ENCODE data around the gene ARHGEF16.

DNA sequence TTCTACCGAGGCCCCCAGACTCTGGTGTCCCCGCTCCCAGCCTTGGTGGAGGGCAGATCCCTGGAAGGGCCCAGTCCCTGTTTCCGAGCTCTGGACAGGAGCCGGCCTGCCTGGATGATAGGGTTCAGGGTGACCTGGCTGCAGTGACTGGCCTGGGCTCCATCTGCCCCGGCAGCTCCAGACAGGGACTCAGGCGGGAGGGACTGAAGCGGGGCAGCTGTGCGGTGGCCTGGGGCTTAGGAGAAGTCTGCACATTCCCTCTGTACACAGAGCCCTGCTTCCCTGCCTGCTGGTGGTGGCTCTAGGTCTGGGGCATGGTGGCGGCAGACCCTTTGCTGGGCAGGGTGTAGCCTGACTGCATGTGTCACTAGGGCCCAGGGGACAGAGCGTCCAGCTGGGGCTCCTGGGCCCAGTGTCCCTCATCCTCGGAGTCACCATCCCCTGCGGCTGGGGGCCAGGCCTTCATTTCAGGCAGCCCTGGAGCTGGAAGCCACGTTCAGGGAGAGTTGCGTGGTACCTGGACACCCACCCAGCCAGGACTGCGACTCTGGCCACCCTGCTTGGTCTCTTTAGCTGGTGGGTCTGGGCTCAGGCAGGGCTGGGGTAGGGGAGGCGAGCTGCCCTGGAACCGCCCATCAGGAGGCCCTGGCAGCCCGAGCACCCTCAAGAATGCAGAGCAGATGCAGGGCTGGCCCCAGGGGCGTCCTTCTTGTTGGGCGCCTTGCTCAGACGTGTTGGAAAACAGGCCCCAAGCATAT is 9.6 kb downstream of the ARHGEF16 start:
- TF ChIP-seq, protein P1, sequence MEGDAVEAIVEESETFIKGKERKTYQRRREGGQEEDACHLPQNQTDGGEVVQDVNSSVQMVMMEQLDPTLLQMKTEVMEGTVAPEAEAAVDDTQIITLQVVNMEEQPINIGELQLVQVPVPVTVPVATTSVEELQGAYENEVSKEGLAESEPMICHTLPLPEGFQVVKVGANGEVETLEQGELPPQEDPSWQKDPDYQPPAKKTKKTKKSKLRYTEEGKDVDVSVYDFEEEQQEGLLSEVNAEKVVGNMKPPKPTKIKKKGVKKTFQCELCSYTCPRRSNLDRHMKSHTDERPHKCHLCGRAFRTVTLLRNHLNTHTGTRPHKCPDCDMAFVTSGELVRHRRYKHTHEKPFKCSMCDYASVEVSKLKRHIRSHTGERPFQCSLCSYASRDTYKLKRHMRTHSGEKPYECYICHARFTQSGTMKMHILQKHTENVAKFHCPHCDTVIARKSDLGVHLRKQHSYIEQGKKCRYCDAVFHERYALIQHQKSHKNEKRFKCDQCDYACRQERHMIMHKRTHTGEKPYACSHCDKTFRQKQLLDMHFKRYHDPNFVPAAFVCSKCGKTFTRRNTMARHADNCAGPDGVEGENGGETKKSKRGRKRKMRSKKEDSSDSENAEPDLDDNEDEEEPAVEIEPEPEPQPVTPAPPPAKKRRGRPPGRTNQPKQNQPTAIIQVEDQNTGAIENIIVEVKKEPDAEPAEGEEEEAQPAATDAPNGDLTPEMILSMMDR (IDR thresholded peaks at IDR 0.05 in 4 of 5, conservative IDR thresholded peaks at IDR 0.05 in 1 of 5): no peak
- TF ChIP-seq POLR2A (IDR thresholded peaks at IDR 0.05): no peak

All from gastrocnemius medialis (tissue), 4 donors.